ENCODE results near the gene VGLL4.
"Not testable (repeated sequence)": the region's sequence is repeated elsewhere in the genome, so short reads cannot be mapped to it uniquely, and the experiment has no call there.

VGLL4 gene

DNA sequence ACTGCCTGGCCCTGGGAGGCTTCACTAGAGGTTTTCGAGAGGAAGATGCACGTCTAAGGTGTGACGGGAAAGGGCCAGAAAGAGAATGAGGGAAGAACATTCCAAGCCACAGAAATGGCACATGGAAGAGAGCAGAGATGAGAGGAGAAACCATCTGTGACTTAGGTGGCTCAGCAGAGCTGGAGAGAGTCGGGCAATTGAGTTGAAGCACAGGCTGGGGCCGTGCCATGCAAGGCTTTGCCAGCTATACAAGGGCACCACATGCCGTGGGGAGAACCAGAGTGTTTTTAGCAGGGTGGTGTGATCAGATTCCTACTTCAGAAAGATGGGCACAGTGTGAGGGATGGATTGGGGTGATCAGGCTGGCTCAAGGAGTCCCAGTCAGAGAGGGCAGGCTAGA, 126.1 kb downstream of the VGLL4 start:
- H3K4me1 Mint-ChIP-seq, result peaks cover 44% of the 10 kb centered on the region
- H3K27me3 Mint-ChIP-seq (ENCODE audit: low read depth), result no peaks in the 10 kb centered on the region

DNA sequence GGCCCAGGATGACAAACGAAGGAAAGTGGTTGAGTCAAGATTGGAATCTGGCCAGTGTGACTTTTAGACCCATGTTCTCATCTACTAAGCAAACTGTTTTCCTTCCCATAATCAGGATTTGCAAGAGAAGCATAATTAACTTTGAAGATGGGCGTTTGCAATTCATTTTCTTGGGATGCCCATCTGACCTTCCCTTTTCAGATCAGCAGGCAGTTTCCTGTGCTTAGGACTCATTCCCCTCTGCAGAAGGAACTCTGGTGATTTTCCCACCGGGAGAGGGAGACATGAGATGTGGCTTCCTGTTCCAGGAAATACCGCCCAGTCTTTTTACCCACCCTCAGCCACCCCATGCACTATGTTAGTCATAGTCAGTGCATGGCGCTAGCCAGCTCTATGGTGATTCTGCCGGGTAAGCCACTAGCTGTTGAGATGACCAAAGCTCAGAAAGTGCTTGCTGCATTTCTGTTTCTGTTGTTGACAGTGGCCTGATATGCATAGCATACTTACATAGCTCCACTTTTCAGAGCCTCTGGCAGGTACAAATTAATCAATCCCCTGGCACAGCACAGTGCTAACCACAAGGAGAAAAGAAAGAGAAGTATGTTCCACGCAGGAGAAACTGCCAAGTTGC, 129.4 kb downstream of the VGLL4 start:
- H3K4me3 Mint-ChIP-seq, result peak overlapping the region in 1 of 3 experiments; percentile 10
- no peaks in the 10 kb centered on the region for H3K9me3 Mint-ChIP-seq

More for the DNA sequence above, 126.1 kb downstream of the VGLL4 start:
- Mint-ChIP-seq H3K36me3 (ENCODE audit: low read depth) (no peaks in the 10 kb centered on the region), H3K9me3 (no peaks in the 10 kb centered on the region), H3K27ac (peak overlapping the region; percentile 8 to 49 (median 20)), H3K4me3 (no peak overlapping the region)
- TF ChIP-seq, protein P1, sequence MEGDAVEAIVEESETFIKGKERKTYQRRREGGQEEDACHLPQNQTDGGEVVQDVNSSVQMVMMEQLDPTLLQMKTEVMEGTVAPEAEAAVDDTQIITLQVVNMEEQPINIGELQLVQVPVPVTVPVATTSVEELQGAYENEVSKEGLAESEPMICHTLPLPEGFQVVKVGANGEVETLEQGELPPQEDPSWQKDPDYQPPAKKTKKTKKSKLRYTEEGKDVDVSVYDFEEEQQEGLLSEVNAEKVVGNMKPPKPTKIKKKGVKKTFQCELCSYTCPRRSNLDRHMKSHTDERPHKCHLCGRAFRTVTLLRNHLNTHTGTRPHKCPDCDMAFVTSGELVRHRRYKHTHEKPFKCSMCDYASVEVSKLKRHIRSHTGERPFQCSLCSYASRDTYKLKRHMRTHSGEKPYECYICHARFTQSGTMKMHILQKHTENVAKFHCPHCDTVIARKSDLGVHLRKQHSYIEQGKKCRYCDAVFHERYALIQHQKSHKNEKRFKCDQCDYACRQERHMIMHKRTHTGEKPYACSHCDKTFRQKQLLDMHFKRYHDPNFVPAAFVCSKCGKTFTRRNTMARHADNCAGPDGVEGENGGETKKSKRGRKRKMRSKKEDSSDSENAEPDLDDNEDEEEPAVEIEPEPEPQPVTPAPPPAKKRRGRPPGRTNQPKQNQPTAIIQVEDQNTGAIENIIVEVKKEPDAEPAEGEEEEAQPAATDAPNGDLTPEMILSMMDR (IDR thresholded peaks at IDR 0.05; ENCODE audit: unreplicated experiment in 3 of 3), result no peak

DNA sequence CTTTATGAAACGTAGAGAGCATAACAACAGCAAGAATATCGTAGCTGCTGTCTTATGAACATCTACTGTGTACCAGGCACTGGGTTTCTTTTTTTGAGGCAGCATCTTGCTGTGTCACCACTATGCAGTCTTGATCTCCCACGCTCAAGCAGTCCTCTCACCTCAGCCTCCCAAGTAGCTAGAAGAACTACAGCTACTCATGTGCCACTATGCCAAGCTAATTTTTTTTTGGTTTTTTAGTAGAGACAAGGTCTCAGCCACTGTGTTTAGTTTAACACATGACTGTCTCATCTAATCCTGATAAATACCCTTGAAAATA, 129.9 kb downstream of the VGLL4 start:
- peak overlapping the region; percentile 74 to 92 (median 90) for H3K27ac Mint-ChIP-seq
- TF ChIP-seq, protein P1 (IDR thresholded peaks at IDR 0.05; ENCODE audit: unreplicated experiment in 3 of 3), result no peak
- no peaks in the 10 kb centered on the region for H3K27me3 Mint-ChIP-seq (ENCODE audit: low read depth)
- H3K9me3 Mint-ChIP-seq, result no peaks in the 10 kb centered on the region
- peaks cover 52% of the 10 kb centered on the region for H3K4me1 Mint-ChIP-seq
- no peaks in the 10 kb centered on the region for H3K36me3 Mint-ChIP-seq (ENCODE audit: low read depth)
- peak overlapping the region in 1 of 3 experiments; percentile 10 for H3K4me3 Mint-ChIP-seq

More for the DNA sequence above, 129.4 kb downstream of the VGLL4 start:
- Mint-ChIP-seq H3K27ac (peak overlapping the region; percentile 74 to 92 (median 90)), H3K36me3 (ENCODE audit: low read depth) (no peaks in the 10 kb centered on the region), H3K4me1 (peaks cover 51% of the 10 kb centered on the region), H3K27me3 (ENCODE audit: low read depth) (no peaks in the 10 kb centered on the region)
- TF ChIP-seq, protein P1 (IDR thresholded peaks at IDR 0.05; ENCODE audit: unreplicated experiment in 3 of 3), result no peak

DNA sequence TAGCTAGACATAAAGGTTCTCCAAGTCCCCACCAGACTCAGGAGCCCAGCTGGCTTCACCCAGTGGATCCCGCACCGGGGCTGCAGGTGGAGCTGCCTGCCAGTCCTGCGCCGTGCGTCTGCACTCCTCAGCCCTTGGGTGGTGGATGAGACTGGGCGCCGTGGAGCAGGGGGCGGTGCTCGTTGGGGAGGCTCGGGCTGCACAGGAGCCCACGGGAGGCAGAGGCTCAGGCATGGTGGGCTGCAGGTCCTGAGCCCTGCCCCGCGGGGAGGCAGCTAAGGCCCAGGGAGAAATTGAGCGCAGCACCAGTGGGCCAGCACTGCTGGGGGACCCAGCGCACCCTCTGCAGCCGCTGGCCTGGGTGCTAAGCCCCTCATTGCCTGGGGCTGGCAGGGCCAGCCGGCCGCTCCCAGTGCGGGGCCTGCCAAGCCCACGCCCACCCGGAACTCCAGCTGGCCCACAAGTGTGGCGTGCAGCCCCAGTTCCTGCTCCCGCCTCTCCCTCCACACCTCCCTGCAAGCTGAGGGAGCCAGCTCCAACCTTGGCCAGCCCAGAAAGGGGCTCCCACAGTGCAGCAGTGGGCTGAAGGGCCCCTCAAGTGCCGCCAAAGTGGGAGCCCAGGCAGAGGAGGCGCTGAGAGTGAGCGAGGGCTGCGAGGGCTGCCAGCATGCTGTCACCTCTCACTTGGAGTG, 130.4 kb downstream of the VGLL4 start:
- H3K4me3 Mint-ChIP-seq; H3K27me3 Mint-ChIP-seq (ENCODE audit: low read depth); H3K9me3 Mint-ChIP-seq; H3K36me3 Mint-ChIP-seq (ENCODE audit: low read depth): not testable (repeated sequence)
- peaks cover 56% of the 10 kb centered on the region for H3K4me1 Mint-ChIP-seq
- peak overlapping the region; percentile 74 to 92 (median 90) for H3K27ac Mint-ChIP-seq

DNA sequence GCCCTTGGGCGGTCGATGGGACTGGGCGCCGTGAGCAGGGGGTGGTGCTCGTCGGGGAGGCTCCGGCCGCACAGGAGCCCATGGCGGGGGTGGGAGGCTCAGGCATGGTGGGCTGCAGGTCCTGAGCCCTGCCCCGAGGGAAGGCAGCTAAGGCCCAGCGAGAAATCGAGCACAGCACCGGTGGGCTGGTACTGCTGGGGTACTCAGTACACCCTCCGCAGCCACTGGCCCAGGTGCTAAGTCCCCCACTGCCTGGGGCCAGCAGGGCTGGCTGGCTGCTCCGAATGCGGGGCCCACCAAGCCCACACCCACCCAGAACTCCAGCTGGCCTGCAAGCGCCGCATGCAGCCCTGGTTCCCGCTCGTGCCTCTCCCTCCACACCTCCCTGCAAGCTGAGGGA, 132.1 kb downstream of the VGLL4 start:
- H3K27ac Mint-ChIP-seq; H3K27me3 Mint-ChIP-seq (ENCODE audit: low read depth); H3K9me3 Mint-ChIP-seq; H3K4me3 Mint-ChIP-seq; H3K36me3 Mint-ChIP-seq (ENCODE audit: low read depth): not testable (repeated sequence)
- H3K4me1 Mint-ChIP-seq, result peaks cover 55% of the 10 kb centered on the region

DNA sequence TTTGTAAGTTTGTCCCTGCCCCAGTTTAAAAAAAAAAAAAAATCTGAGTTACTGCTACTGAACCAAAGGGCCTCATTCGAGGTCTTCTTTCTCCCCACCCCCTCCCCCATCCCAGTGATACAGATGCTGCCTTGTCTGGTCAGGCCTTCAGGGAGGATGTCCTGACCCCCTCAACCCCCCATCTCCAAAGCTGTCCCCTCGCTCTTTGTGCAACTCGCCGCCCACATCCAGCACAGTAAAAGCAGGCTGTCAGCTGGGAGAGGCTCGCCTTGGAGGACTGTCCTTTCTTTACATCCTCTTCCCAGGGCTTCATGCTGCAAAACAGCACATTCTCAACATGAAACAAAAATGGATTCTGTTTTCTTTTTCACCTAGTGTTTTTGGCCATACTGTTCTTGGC, 133.4 kb downstream of the VGLL4 start:
- TF ChIP-seq, protein P1 (IDR thresholded peaks at IDR 0.05; ENCODE audit: unreplicated experiment in 3 of 3), result no peak
- no peaks in the 10 kb centered on the region for H3K36me3 Mint-ChIP-seq (ENCODE audit: low read depth)
- peaks cover 61% of the 10 kb centered on the region for H3K4me1 Mint-ChIP-seq
- no peaks in the 10 kb centered on the region for H3K9me3 Mint-ChIP-seq
- no peaks in the 10 kb centered on the region for H3K27me3 Mint-ChIP-seq (ENCODE audit: low read depth)
- H3K27ac Mint-ChIP-seq, result peak overlapping the region; percentile 89 to 93 (median 92)
- H3K4me3 Mint-ChIP-seq, result peak overlapping the region; percentile 49 to 69 (median 50)

DNA sequence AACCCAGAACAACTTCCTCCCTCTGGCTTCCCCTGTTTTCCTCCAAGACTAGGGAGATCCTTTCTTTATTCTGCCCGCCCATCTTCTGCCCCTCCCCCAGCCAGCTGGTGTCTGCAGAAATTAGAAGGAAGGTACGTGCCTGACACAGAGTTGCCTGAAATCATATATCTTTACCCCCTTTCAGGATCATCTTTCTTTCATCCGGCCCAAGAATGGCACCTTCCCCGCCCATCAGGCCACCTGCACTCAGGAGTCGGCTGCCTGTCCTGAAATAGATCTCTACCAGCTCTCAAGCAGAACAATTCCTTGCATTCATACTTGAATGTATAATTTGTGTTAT, 133.7 kb downstream of the VGLL4 start:
- Mint-ChIP-seq H3K4me3 (peak overlapping the region; percentile 49 to 69 (median 50)), H3K27ac (peak overlapping the region; percentile 89 to 93 (median 92)), H3K4me1 (peaks cover 65% of the 10 kb centered on the region), H3K9me3 (no peaks in the 10 kb centered on the region), H3K36me3 (ENCODE audit: low read depth) (no peaks in the 10 kb centered on the region), H3K27me3 (ENCODE audit: low read depth) (no peaks in the 10 kb centered on the region)
- TF ChIP-seq, protein P1 (IDR thresholded peaks at IDR 0.05; ENCODE audit: unreplicated experiment in 3 of 3), result no peak

Data from nephron (organoid).